ENCODE measurements around the gene RIMS1. TPM values are rescaled to one million over a fixed set of nuclear protein-coding genes. Genes with fewer than 3 reads are reported as not detected.
A peak's percentile ranks its signal among the peaks of the same experiment; 100 is the strongest.

The RIMS1 gene
- total and polyA plus RNA-seq, 4 donors = 0.14 to 5.7 (median 1.6) TPM

GRCh38 chr6:72417759-72418158 lies 531.4 kb downstream of the RIMS1 start:
- Histone ChIP-seq H3K27ac (ENCODE audit: low read depth in 1 of 2, low read length in 1 of 2) (no peak overlapping the region), H3K27me3 (ENCODE audit: control insufficient read depth in 3 of 3, insufficient read depth in 3 of 3, low read length in 2 of 3) (peaks cover 0 to 3% (median 0%) of the 10 kb centered on the region in 3 donors), H3K36me3 (ENCODE audit: control insufficient read depth in 4 of 4, insufficient read depth in 4 of 4, low read length in 4 of 4) (no peaks in the 10 kb centered on the region), H3K4me1 (ENCODE audit: control insufficient read depth in 5 of 5, insufficient read depth in 5 of 5, low read length in 5 of 5) (no peaks in the 10 kb centered on the region), H3K4me3 (no peak overlapping the region), H3K9ac (ENCODE audit: insufficient read depth in 1 of 2, low read length in 2 of 2) (no peak overlapping the region), H3K9me3 (ENCODE audit: control insufficient read depth in 4 of 4, insufficient read depth in 3 of 4, low read length in 3 of 4) (no peaks in the 10 kb centered on the region)
- WGBS, 2 donors = 56 to 71% methylated on average over 3 of the region's 3 CpGs
- ATAC-seq (ENCODE audit: insufficient read depth, low FRiP score) (no peak), DNase-seq (peak; percentile 15 to 53 (median 18))
- TF ChIP-seq CTCF (IDR thresholded peaks at IDR 0.05; ENCODE audit: control extremely low read depth, extremely low read depth) = no peak

GRCh38 chr6:72418495-72418894 lies 532.1 kb downstream of the RIMS1 start:
- no peak for DNase-seq
- no peak overlapping the region for H3K4me3 ChIP-seq
- TF ChIP-seq CTCF (IDR thresholded peaks at IDR 0.05; ENCODE audit: control extremely low read depth, extremely low read depth) = no peak

GRCh38 chr6:72419966-72420365 lies 533.6 kb downstream of the RIMS1 start:
- Histone ChIP-seq H3K36me3 (ENCODE audit: control insufficient read depth in 4 of 4, insufficient read depth in 4 of 4, low read length in 4 of 4) (no peaks in the 10 kb centered on the region), H3K4me3 (no peak overlapping the region), H3K9me3 (ENCODE audit: control insufficient read depth in 4 of 4, insufficient read depth in 3 of 4, low read length in 3 of 4) (no peaks in the 10 kb centered on the region), H3K4me1 (ENCODE audit: control insufficient read depth in 5 of 5, insufficient read depth in 5 of 5, low read length in 5 of 5) (no peaks in the 10 kb centered on the region), H3K27me3 (ENCODE audit: control insufficient read depth in 3 of 3, insufficient read depth in 3 of 3, low read length in 2 of 3) (peaks cover 0 to 3% (median 0%) of the 10 kb centered on the region in 3 donors), H3K9ac (ENCODE audit: insufficient read depth in 1 of 2, low read length in 2 of 2) (no peak overlapping the region), H3K27ac (ENCODE audit: low read depth in 1 of 2, low read length in 1 of 2) (no peak overlapping the region)
- WGBS, 2 donors = 62 to 83% methylated on average over 2 of the region's 2 CpGs
- no peak for TF ChIP-seq CTCF (IDR thresholded peaks at IDR 0.05; ENCODE audit: control extremely low read depth, extremely low read depth)
- DNase-seq (no peak), ATAC-seq (ENCODE audit: insufficient read depth, low FRiP score) (no peak)

More at GRCh38 chr6:72418495-72418894, 532.1 kb downstream of the RIMS1 start:
- no peaks in the 10 kb centered on the region for H3K9me3 ChIP-seq (ENCODE audit: control insufficient read depth in 4 of 4, insufficient read depth in 3 of 4, low read length in 3 of 4)
- no peak overlapping the region for H3K27ac ChIP-seq (ENCODE audit: low read depth in 1 of 2, low read length in 1 of 2)
- H3K9ac ChIP-seq (ENCODE audit: insufficient read depth in 1 of 2, low read length in 2 of 2) = no peak overlapping the region
- WGBS, 2 donors = 88 to 92% methylated on average over 5 of the region's 5 CpGs
- no peaks in the 10 kb centered on the region for H3K36me3 ChIP-seq (ENCODE audit: control insufficient read depth in 4 of 4, insufficient read depth in 4 of 4, low read length in 4 of 4)
- no peak for ATAC-seq (ENCODE audit: insufficient read depth, low FRiP score)
- H3K27me3 ChIP-seq (ENCODE audit: control insufficient read depth in 3 of 3, insufficient read depth in 3 of 3, low read length in 2 of 3) = peaks cover 0 to 3% (median 0%) of the 10 kb centered on the region in 3 donors
- H3K4me1 ChIP-seq (ENCODE audit: control insufficient read depth in 5 of 5, insufficient read depth in 5 of 5, low read length in 5 of 5) = no peaks in the 10 kb centered on the region

GRCh38 chr6:72420409-72420808 lies 534.1 kb downstream of the RIMS1 start:
- DNase-seq (no peak), ATAC-seq (ENCODE audit: insufficient read depth, low FRiP score) (no peak)
- peaks cover 0 to 3% (median 0%) of the 10 kb centered on the region in 3 donors for H3K27me3 ChIP-seq (ENCODE audit: control insufficient read depth in 3 of 3, insufficient read depth in 3 of 3, low read length in 2 of 3)
- no peak for TF ChIP-seq CTCF (IDR thresholded peaks at IDR 0.05; ENCODE audit: control extremely low read depth, extremely low read depth)
- H3K36me3 ChIP-seq (ENCODE audit: control insufficient read depth in 4 of 4, insufficient read depth in 4 of 4, low read length in 4 of 4) = no peaks in the 10 kb centered on the region
- no peaks in the 10 kb centered on the region for H3K4me1 ChIP-seq (ENCODE audit: control insufficient read depth in 5 of 5, insufficient read depth in 5 of 5, low read length in 5 of 5)
- no peak overlapping the region for H3K4me3 ChIP-seq
- H3K27ac ChIP-seq (ENCODE audit: low read depth in 1 of 2, low read length in 1 of 2) = no peak overlapping the region
- WGBS, 2 donors = 76 to 79% methylated on average over 3 of the region's 3 CpGs
- no peaks in the 10 kb centered on the region for H3K9me3 ChIP-seq (ENCODE audit: control insufficient read depth in 4 of 4, insufficient read depth in 3 of 4, low read length in 3 of 4)
- H3K9ac ChIP-seq (ENCODE audit: insufficient read depth in 1 of 2, low read length in 2 of 2) = no peak overlapping the region
